GM12864 (cell line): ENCODE measurements around the gene FKBP8.

Source experiments
- DNase-seq: peaks from one replicate; pipeline ENCODE4 v3.0.0-alpha.2; 2011; ENCODE audit warnings: low read depth
- H3K4me3 ChIP-seq: 2 replicates; pipeline ENCODE4 v1.5.1; 2011; ENCODE audit warnings: mild to moderate bottlenecking, low read depth, low read length, control low read depth
- TF ChIP-seq, protein P1 (sequence below): IDR thresholded peaks from 2 replicates; pipeline ENCODE4 v1.5.1; 2011; ENCODE audit warnings: low read depth, mild to moderate bottlenecking, moderate library complexity, low read length, control low read depth, inconsistent platforms; ENCODE audit errors: missing control alignments

FKBP8 gene

DNA sequence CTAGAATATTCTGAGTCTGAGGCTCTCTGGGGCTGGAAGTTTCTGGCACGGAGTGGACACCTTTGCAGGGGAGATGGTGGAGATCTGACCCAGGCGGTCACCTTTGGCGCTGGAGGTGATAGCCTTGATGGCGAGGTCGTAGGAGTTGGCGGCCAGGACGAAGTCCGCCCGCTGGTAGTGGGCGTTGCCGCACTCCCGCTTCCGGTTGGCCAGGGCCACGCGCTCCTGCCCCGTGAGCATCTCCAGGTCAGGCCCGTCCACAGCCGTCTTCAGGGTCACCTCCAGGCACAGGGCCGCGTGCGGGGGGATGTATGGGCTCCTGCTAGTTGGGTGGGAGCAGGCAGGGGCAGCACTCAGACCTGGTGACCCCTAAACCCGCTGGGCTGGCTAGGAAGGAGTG, 5.3 kb downstream of the FKBP8 start:
- TF ChIP-seq, protein P1, sequence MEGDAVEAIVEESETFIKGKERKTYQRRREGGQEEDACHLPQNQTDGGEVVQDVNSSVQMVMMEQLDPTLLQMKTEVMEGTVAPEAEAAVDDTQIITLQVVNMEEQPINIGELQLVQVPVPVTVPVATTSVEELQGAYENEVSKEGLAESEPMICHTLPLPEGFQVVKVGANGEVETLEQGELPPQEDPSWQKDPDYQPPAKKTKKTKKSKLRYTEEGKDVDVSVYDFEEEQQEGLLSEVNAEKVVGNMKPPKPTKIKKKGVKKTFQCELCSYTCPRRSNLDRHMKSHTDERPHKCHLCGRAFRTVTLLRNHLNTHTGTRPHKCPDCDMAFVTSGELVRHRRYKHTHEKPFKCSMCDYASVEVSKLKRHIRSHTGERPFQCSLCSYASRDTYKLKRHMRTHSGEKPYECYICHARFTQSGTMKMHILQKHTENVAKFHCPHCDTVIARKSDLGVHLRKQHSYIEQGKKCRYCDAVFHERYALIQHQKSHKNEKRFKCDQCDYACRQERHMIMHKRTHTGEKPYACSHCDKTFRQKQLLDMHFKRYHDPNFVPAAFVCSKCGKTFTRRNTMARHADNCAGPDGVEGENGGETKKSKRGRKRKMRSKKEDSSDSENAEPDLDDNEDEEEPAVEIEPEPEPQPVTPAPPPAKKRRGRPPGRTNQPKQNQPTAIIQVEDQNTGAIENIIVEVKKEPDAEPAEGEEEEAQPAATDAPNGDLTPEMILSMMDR, result no peak
- no peak for DNase-seq
- H3K4me3 ChIP-seq, result no peak overlapping the region

DNA sequence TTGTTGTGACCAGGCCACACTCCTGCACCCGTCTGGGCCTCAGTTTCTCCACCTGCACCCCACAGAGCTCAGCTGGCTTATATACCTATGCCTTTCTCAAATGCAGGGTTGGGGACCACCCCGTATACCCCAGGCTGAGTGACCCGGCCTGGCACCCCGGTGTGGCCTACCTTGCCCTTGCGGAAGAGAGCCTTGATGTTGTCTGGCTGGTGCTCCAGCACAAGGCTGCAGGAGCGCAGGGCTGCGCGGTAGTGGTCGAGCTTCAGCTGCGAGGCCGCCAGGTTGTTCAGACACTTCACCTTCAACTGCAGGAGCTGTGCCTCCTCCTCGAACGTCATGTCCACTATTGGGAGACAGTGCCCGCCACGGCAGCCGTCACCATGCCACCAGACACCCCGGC, 5.9 kb downstream of the FKBP8 start:
- DNase-seq, result no peak
- TF ChIP-seq, protein P1, result no peak
- H3K4me3 ChIP-seq, result no peak overlapping the region

DNA sequence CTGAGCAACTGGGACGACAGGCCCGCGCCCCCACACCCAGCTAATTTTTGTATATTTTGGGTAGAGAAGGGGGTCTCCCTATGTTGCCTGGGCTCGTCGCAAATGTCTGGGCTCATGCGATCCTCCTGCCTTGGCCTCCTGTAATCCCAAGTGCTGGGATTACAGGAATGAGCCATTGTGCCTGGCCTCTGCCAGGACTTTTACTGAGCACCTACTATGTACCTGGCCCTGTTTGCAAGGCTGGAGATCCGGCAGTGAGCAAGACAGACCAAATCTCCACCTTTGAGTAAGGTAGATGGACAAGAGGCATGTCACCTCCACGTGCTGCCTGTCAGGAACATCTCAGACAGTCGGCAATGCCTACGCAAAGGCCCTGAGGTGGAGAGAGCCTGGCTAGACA, 6.9 kb downstream of the FKBP8 start:
- TF ChIP-seq, protein P1, result no peak
- DNase-seq, result no peak
- H3K4me3 ChIP-seq, result no peak overlapping the region

DNA sequence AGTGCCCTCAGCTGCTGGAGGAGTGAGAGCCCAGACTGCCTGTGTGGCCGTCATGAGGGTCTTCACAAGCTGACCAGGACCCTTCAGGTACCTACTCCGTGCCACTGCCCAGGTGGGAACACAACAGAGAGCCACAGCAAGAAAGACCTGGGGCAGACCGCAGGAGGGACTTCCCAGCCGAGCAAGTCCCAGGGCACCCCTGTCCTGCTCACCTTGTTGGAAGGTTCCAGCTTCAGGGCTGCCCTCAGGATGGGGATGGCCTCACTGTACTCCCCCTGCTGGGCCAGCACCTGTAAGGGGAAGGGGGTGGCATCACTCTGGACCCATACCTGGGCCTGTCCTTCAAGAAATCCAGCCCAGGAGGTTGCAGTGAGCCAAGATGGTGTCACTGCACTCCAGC, 10.3 kb downstream of the FKBP8 start:
- no peak for DNase-seq
- H3K4me3 ChIP-seq, result no peak overlapping the region
- TF ChIP-seq, protein P1, result no peak

DNA sequence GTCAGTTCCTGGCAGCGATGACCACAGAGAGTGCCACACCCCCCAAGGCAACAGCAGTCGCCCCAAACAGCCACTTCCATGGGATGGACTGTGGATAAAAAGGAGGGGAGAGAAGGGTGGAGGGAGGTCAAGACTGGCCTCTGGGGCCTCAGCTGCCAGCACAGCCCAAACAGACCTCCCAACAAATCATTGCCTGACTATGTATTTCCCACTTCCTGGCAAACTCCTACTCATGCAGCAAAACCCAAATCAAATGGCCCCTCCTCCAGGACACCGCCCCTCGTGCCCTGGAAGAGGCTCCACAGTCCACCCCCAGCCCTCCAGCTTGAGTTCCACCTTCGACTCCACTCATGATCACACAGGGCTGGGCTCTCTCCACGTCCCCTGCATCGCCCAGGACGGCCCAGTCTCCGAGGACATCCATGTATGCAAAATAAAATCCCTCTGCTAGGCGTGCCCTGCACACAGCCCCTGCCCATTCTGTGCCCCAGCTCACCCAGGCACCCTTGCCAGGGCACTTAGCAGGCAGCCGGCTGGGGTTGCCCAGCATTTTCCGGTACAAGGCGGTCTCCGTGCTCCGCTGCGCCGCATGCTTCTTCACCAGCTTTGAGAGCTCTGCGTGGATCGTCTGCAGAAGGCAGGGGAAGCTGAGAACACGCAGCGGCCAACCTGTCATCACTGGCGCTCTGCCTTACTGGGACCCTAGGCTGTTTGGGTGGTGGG, 11.0 kb downstream of the FKBP8 start:
- DNase-seq, result no peak
- no peak overlapping the region for H3K4me3 ChIP-seq
- TF ChIP-seq, protein P1, result no peak

DNA sequence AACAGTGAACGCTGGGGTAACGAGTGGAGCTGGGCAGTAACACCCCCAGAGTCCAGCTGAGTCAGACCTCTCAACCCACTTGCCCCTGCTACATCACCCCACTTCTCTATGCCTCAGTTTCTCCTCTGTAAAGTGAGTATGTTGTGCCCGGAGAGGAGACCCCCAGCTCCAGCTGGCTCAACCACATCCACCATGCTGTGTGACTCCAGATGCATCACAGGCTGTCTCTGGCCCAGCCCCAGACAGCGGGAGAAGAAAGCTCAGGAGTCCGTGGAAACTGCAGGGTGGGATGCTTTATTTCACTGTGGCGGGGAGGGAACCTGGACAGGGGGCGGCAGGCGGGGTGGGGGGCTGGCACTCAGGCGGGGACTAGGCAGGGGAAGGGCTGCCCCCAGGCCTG, 11.9 kb downstream of the FKBP8 start:
- TF ChIP-seq, protein P1, result no peak
- no peak overlapping the region for H3K4me3 ChIP-seq
- no peak for DNase-seq

DNA sequence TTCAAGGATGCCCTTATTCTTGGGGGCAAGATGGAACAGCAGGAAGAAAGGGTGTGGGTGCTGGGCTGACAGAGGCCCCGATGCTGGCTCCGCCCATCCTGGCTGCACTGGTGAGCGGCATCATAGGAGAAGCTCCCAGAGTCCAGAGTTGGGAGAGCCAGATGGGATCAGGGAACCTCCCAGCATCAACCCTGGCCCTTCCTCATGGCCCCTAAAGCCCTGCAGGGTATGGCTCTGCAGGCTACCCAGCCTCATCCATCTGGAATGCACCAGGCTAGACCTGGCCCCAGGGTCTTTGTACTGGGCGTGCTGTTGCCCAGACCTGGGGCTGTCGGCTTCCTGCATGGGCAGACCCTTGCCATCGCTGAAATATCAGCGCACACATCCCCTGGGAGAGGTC, 13.6 kb downstream of the FKBP8 start:
- TF ChIP-seq, protein P1, result no peak
- H3K4me3 ChIP-seq, result no peak overlapping the region
- no peak for DNase-seq
